SK-N-SH (cell line): ENCODE measurements around the gene RBP5. TPM values are rescaled to one million over a fixed set of nuclear protein-coding genes. Genes with fewer than 3 reads are reported as not detected.

Experiments
- CTCF ChIA-PET: fragments of 300-600, 350-600 bp; formaldehyde crosslinking; extraction: SDS; loops from one replicate; lab custom pipeline; 2021; lab: Yijun Ruan, JAX
- POLR2A ChIA-PET: fragments of 350-600 bp; sonication (Branson Sonifier 250); formaldehyde crosslinking; extraction: SDS; loops from one replicate; lab custom pipeline; 2020; ENCODE audit warnings: antibody characterized with exemption, inconsistent platforms; lab: Yijun Ruan, JAX
- DNase-seq: peaks from one replicate; pipeline ENCODE4 v3.0.0; 2012
- H2AFZ ChIP-seq: fragments of 200-600 bp; sonication (generic); 2 replicates; pipeline ENCODE4 v1.8.1; 2016; ENCODE audit warnings: antibody characterized with exemption, mild to moderate bottlenecking, low read depth
- H3F3A ChIP-seq: fragments of 200-600 bp; sonication (generic); replicated peaks from 2 replicates; pipeline ENCODE3; 2016; ENCODE audit warnings: antibody characterized with exemption, mild to moderate bottlenecking; ENCODE audit not compliant: insufficient read depth
- H3K27ac ChIP-seq, 2 experiments: fragments of 200-500 bp in 1 of 2; fragments of 200-600 bp in 1 of 2; sonication (Bioruptor generic) in 1 of 2; sonication (generic), shearing (Covaris generic) in 1 of 2; 2 replicates each; pipeline versions ENCODE4 v1.5.1 to v1.6.1; 2014 to 2016; ENCODE audit warnings: low read depth in 2 of 2, inconsistent platforms in 1 of 2, low read length in 1 of 2, mild to moderate bottlenecking in 1 of 2, mixed read lengths in 1 of 2
- H3K27me3 ChIP-seq: fragments of 200-600 bp; sonication (generic), shearing (Covaris generic); 2 replicates; pipeline ENCODE4 v1.6.1; 2016; ENCODE audit warnings: mixed run types; ENCODE audit not compliant: insufficient read depth
- H3K36me3 ChIP-seq, 2 experiments: fragments of 200-500 bp in 1 of 2; fragments of 200-600 bp in 1 of 2; sonication (Bioruptor generic) in 1 of 2; sonication (generic) in 1 of 2; replicated peaks in 1 of 2; 2 replicates each; pipeline versions ENCODE3 to v1.5.1; 2014 to 2016; ENCODE audit warnings: low read length in 1 of 2, mild to moderate bottlenecking in 1 of 2; ENCODE audit not compliant: insufficient read depth in 2 of 2, control insufficient read depth in 1 of 2
- H3K4me1 ChIP-seq, 2 experiments: fragments of 200-500 bp in 1 of 2; fragments of 200-600 bp in 1 of 2; sonication (Bioruptor generic) in 1 of 2; sonication (generic), shearing (Covaris generic) in 1 of 2; 2 replicates each; pipeline versions ENCODE4 v1.5.1 to v1.6.1; 2014 to 2016; ENCODE audit warnings: low read depth in 1 of 2, low read length in 1 of 2, mixed run types in 1 of 2; ENCODE audit not compliant: insufficient read depth in 2 of 2, control insufficient read depth in 1 of 2
- H3K4me2 ChIP-seq: fragments of 200-600 bp; sonication (generic), shearing (Covaris generic); 2 replicates; pipeline ENCODE4 v1.6.1; 2017; ENCODE audit warnings: mixed run types
- H3K4me3 ChIP-seq, 2 experiments: fragments of 200-500 bp in 1 of 2; fragments of 200-600 bp in 1 of 2; sonication (Bioruptor generic) in 1 of 2; sonication (generic), shearing (Covaris generic) in 1 of 2; 2 replicates each; pipeline versions ENCODE4 v1.5.1 to v1.8.1; 2014 to 2016; ENCODE audit warnings: low read depth in 2 of 2, inconsistent platforms in 1 of 2, low read length in 1 of 2, mild to moderate bottlenecking in 1 of 2, mixed read lengths in 1 of 2, moderate library complexity in 1 of 2
- H3K79me2 ChIP-seq: fragments of 200-600 bp; sonication (generic); 2 replicates; pipeline ENCODE4 v1.8.1; 2017; ENCODE audit warnings: mild to moderate bottlenecking; ENCODE audit not compliant: insufficient read depth
- H3K9ac ChIP-seq: fragments of 200-600 bp; sonication (generic); 2 replicates; pipeline ENCODE4 v1.6.1; 2017; ENCODE audit warnings: mixed run types
- H3K9me2 ChIP-seq: fragments of 200-600 bp; sonication (generic); 2 replicates; pipeline ENCODE4 v1.6.1; 2017; ENCODE audit warnings: mixed run types
- H3K9me3 ChIP-seq: fragments of 200-600 bp; sonication (generic); 2 replicates; pipeline ENCODE4 v1.6.1; 2017; ENCODE audit warnings: mixed run types, mild to moderate bottlenecking, moderate library complexity
- H4K20me1 ChIP-seq: fragments of 200-600 bp; sonication (generic); 2 replicates; pipeline ENCODE4 v1.6.1; 2017; ENCODE audit warnings: mild to moderate bottlenecking, mixed run types; ENCODE audit not compliant: insufficient read depth
- CHD2 ChIP-seq: fragments of 150-350 bp; IDR thresholded peaks from 2 replicates; pipeline ENCODE4 v1.6.1; 2018; ENCODE audit warnings: low read length; ENCODE audit not compliant: partially characterized antibody
- EP300 ChIP-seq, 2 experiments: IDR thresholded peaks; 2 replicates each; pipeline versions ENCODE4 v1.4.0 to v1.6.1; 2012; ENCODE audit warnings: borderline replicate concordance in 1 of 2, low read depth in 1 of 2, low read length in 1 of 2
- EZH2phosphoT487 ChIP-seq: fragments of 200-600 bp; sonication (generic); IDR thresholded peaks from 2 replicates; pipeline ENCODE4 v1.6.1; 2017; ENCODE audit warnings: low read depth, mixed run types, mild to moderate bottlenecking, antibody characterized with exemption, moderate library complexity, borderline replicate concordance
- FOXJ3 ChIP-seq: sonication (generic); formaldehyde crosslinking; IDR thresholded peaks from 2 replicates; pipeline ENCODE4 v1.5.1; 2020; ENCODE audit warnings: mild to moderate bottlenecking, missing genetic modification reagents
- FOXM1 ChIP-seq: IDR thresholded peaks from 2 replicates; pipeline ENCODE4 v1.4.0; 2012; ENCODE audit warnings: low read depth, mild to moderate bottlenecking
- GABPA ChIP-seq: IDR thresholded peaks from 2 replicates; pipeline ENCODE4 v1.4.0; 2012; ENCODE audit warnings: low read depth, mild to moderate bottlenecking
- GATA2 ChIP-seq: sonication (generic); formaldehyde crosslinking; IDR thresholded peaks from 2 replicates; pipeline ENCODE4 v1.5.0; 2020; ENCODE audit warnings: mild to moderate bottlenecking, missing genetic modification reagents
- JUND ChIP-seq: IDR thresholded peaks from 2 replicates; pipeline ENCODE4 v1.4.0; 2012
- MEF2A ChIP-seq: IDR thresholded peaks from 2 replicates; pipeline ENCODE4 v1.4.0; 2012; ENCODE audit warnings: low read depth, borderline replicate concordance
- NFIC ChIP-seq: IDR thresholded peaks from 2 replicates; pipeline ENCODE4 v1.4.0; 2012; ENCODE audit warnings: borderline replicate concordance
- RAD21 ChIP-seq: IDR thresholded peaks from 2 replicates; pipeline ENCODE4 v1.6.1; 2012; ENCODE audit warnings: mild to moderate bottlenecking, low read length
- RXRA ChIP-seq: IDR thresholded peaks from 2 replicates; pipeline ENCODE4 v1.4.0; 2012; ENCODE audit warnings: low read depth, mild to moderate bottlenecking, borderline replicate concordance
- SIN3A ChIP-seq: IDR thresholded peaks from 2 replicates; pipeline ENCODE4 v1.6.1; 2012; ENCODE audit warnings: low read depth, mild to moderate bottlenecking, low read length, moderate library complexity, borderline replicate concordance
- TAF1 ChIP-seq: IDR thresholded peaks from 2 replicates; pipeline ENCODE4 v1.6.1; 2012; ENCODE audit warnings: low read depth, mild to moderate bottlenecking, low read length, moderate library complexity, borderline replicate concordance
- TCF12 ChIP-seq: IDR thresholded peaks from 2 replicates; pipeline ENCODE4 v1.4.0; 2012
- YY1 ChIP-seq: IDR thresholded peaks from 2 replicates; pipeline ENCODE4 v1.4.0; 2012; ENCODE audit warnings: low read depth, mild to moderate bottlenecking
- WGBS: methylation state at CpG from one replicate; pipeline ENCODE4 v1.1.6; 2017; ENCODE audit warnings: low lambda C conversion rate; 5-methylcytosine and 5-hydroxymethylcytosine counted together
- polyA plus RNA-seq, 3 experiments: library from polyadenylated mRNA; depleted of rRNA; stranded (reverse); fragments of >200 nt; gene quantifications; 2 replicates each; pipeline ENCODE4 v1.2.3, GENCODE V29; 2012
- TF ChIP-seq, protein P1 (sequence below): IDR thresholded peaks from 2 replicates; pipeline ENCODE4 v1.4.0; 2012; ENCODE audit warnings: low read depth, borderline replicate concordance
- TF ChIP-seq, protein P2 (sequence below): fragments of 200-600 bp; sonication (generic); IDR thresholded peaks from 2 replicates; pipeline ENCODE4 v1.6.1; 2017; ENCODE audit warnings: antibody characterized with exemption, mild to moderate bottlenecking, moderate library complexity
- TF ChIP-seq, protein P3 (sequence below): IDR thresholded peaks from 2 replicates; pipeline ENCODE4 v1.4.0; 2012; ENCODE audit warnings: low read depth
- TF ChIP-seq, protein P4 (sequence below): fragments of 150-350 bp; IDR thresholded peaks from 2 replicates; pipeline ENCODE4 v1.6.1; 2016; ENCODE audit warnings: mild to moderate bottlenecking, low read depth, low read length
- TF ChIP-seq, protein P5 (sequence below): fragments of 150-350 bp; IDR thresholded peaks from 2 replicates; pipeline ENCODE4 v1.6.1; 2017; ENCODE audit warnings: antibody characterized with exemption, low read length, low read depth, borderline replicate concordance

RBP5 gene
- polyA plus RNA-seq, 1 of the 3 experiments (the other 2 are of a cell fraction) = 0.12 TPM

DNA sequence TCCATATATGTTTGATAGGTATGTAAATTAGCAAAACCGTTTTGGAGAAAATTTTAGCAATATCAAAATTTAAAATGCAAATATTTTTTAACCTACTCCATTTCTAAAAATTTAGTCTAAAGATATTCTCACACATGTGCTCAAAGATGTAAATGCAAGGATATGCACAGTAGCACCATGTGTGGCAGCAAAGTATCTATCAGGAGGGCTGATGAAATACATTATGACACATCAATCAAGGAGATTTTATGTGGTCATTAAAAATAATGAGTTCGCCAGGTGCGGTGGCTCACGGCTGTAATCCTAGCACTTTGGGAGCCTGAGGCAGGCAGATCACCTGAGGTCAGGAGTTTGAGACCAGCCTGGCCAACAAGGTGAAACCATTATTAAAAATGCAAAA lies 28.4 kb downstream of the RBP5 start:
- no peak for DNase-seq
- Histone ChIP-seq H3K36me3 (no peaks in the 10 kb centered on the region), H3K9me3 (no peaks in the 10 kb centered on the region), H3K9ac (no peak overlapping the region), H3K4me2 (no peak overlapping the region), H3K27me3 (no peaks in the 10 kb centered on the region), H3K4me3 (no peak overlapping the region), H3F3A (no peaks in the 10 kb centered on the region), H3K4me1 (no peaks in the 10 kb centered on the region), H3K9me2 (no peaks in the 10 kb centered on the region), H3K79me2 (no peaks in the 10 kb centered on the region), H4K20me1 (no peaks in the 10 kb centered on the region), H2AFZ (no peak overlapping the region), H3K27ac (no peak overlapping the region)
- POLR2A ChIA-PET = no interaction called here
- WGBS = 77% methylated on average over 4 of the region's 4 CpGs
- TF ChIP-seq SIN3A (no peak), RAD21 (no peak), TAF1 (no peak), JUND (no peak), EP300 (IDR thresholded peaks at IDR 0.05; ENCODE audit: borderline replicate concordance in 1 of 2, low read depth in 1 of 2, low read length in 1 of 2) (no peak), RXRA (no peak), EZH2phosphoT487 (no peak), MEF2A (no peak)
- TF ChIP-seq, protein P1, sequence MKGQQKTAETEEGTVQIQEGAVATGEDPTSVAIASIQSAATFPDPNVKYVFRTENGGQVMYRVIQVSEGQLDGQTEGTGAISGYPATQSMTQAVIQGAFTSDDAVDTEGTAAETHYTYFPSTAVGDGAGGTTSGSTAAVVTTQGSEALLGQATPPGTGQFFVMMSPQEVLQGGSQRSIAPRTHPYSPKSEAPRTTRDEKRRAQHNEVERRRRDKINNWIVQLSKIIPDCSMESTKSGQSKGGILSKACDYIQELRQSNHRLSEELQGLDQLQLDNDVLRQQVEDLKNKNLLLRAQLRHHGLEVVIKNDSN = no peak
- TF ChIP-seq, protein P2, sequence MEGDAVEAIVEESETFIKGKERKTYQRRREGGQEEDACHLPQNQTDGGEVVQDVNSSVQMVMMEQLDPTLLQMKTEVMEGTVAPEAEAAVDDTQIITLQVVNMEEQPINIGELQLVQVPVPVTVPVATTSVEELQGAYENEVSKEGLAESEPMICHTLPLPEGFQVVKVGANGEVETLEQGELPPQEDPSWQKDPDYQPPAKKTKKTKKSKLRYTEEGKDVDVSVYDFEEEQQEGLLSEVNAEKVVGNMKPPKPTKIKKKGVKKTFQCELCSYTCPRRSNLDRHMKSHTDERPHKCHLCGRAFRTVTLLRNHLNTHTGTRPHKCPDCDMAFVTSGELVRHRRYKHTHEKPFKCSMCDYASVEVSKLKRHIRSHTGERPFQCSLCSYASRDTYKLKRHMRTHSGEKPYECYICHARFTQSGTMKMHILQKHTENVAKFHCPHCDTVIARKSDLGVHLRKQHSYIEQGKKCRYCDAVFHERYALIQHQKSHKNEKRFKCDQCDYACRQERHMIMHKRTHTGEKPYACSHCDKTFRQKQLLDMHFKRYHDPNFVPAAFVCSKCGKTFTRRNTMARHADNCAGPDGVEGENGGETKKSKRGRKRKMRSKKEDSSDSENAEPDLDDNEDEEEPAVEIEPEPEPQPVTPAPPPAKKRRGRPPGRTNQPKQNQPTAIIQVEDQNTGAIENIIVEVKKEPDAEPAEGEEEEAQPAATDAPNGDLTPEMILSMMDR = no peak
- CTCF ChIA-PET = interaction anchor here (1.0 to 2.1 kb wide), 3 partner anchors 9 to 156 kb away, joined by 6 to 10 read pairs (median 8); partner anchors contain the start of gene C1RL

DNA sequence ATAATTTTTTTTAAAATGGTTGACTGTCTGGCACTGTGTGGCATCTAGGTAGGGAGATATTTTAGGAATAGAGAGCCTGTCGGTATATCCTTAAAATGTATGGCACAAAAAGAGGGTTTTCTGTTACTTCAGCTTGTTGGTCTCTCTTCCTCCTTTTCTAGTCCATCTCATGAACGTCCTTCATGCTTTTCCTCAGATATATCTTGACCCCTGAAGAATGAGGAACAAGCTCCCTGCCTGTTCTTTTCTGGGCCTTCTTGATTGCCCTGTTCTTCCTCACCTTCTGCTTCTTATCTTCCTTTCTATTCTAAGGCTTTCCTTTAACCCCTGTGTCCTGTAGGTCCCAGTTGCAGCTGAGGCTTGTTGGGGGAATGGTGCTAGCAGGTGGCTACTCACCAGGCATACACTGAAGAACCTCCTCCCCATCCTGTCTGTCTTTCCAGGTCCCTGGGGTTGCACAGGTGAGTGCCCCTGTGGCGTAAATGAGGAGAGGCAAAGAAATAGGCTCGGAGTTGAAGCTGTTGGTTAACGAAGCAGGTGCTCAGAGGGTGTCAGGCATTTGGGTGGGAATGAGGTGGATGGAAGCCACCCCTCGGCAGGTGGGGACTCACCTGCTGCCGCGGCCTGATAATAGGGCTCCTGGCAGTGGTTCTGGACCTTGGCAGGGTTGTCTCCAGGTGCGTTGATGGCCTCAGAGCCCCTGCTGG lies 29.2 kb downstream of the RBP5 start:
- WGBS = 75% methylated on average over 9 of the region's 9 CpGs
- TF ChIP-seq NFIC (no peak), SIN3A (no peak), YY1 (no peak), RXRA (no peak), CHD2 (no peak), GATA2 (CRISPR knock-in tag) (no peak), FOXJ3 (CRISPR knock-in tag) (no peak), TCF12 (no peak), RAD21 (no peak), FOXM1 (no peak), GABPA (no peak)
- TF ChIP-seq, protein P3, sequence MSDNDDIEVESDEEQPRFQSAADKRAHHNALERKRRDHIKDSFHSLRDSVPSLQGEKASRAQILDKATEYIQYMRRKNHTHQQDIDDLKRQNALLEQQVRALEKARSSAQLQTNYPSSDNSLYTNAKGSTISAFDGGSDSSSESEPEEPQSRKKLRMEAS = no peak
- TF ChIP-seq, protein P4, sequence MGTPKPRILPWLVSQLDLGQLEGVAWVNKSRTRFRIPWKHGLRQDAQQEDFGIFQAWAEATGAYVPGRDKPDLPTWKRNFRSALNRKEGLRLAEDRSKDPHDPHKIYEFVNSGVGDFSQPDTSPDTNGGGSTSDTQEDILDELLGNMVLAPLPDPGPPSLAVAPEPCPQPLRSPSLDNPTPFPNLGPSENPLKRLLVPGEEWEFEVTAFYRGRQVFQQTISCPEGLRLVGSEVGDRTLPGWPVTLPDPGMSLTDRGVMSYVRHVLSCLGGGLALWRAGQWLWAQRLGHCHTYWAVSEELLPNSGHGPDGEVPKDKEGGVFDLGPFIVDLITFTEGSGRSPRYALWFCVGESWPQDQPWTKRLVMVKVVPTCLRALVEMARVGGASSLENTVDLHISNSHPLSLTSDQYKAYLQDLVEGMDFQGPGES = no peak
- TF ChIP-seq, protein P5, sequence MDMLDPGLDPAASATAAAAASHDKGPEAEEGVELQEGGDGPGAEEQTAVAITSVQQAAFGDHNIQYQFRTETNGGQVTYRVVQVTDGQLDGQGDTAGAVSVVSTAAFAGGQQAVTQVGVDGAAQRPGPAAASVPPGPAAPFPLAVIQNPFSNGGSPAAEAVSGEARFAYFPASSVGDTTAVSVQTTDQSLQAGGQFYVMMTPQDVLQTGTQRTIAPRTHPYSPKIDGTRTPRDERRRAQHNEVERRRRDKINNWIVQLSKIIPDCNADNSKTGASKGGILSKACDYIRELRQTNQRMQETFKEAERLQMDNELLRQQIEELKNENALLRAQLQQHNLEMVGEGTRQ = no peak

More for the DNA sequence above, 29.2 kb downstream of the RBP5 start:
- Histone ChIP-seq H3K4me1 (no peaks in the 10 kb centered on the region), H3K9me2 (no peaks in the 10 kb centered on the region), H3K4me3 (no peak overlapping the region), H4K20me1 (no peaks in the 10 kb centered on the region), H3K4me2 (no peak overlapping the region), H3K27ac (no peak overlapping the region), H3K9me3 (no peaks in the 10 kb centered on the region), H3K27me3 (no peaks in the 10 kb centered on the region), H3K9ac (no peak overlapping the region), H2AFZ (no peak overlapping the region), H3K79me2 (no peaks in the 10 kb centered on the region), H3K36me3 (no peaks in the 10 kb centered on the region), H3F3A (no peaks in the 10 kb centered on the region)
- ChIA-PET CTCF (interaction anchor here (0.6 to 2.1 kb wide), 4 partner anchors 9 to 155 kb away, joined by 3 to 10 read pairs (median 7); partner anchors contain the start of gene C1RL), POLR2A (no interaction called here)
- no peak for DNase-seq
